SIG-M5 treated with dmso at 0.1 percent for 504 hours (cell line): Measurements from ENCODE around the gene FAM53A.

Experiments used
- DNase-seq: peaks from one replicate; lab custom pipeline; 2025; ENCODE audit not compliant: unreplicated experiment; lab: John Stamatoyannopoulos, UW

Gene FAM53A

DNA sequence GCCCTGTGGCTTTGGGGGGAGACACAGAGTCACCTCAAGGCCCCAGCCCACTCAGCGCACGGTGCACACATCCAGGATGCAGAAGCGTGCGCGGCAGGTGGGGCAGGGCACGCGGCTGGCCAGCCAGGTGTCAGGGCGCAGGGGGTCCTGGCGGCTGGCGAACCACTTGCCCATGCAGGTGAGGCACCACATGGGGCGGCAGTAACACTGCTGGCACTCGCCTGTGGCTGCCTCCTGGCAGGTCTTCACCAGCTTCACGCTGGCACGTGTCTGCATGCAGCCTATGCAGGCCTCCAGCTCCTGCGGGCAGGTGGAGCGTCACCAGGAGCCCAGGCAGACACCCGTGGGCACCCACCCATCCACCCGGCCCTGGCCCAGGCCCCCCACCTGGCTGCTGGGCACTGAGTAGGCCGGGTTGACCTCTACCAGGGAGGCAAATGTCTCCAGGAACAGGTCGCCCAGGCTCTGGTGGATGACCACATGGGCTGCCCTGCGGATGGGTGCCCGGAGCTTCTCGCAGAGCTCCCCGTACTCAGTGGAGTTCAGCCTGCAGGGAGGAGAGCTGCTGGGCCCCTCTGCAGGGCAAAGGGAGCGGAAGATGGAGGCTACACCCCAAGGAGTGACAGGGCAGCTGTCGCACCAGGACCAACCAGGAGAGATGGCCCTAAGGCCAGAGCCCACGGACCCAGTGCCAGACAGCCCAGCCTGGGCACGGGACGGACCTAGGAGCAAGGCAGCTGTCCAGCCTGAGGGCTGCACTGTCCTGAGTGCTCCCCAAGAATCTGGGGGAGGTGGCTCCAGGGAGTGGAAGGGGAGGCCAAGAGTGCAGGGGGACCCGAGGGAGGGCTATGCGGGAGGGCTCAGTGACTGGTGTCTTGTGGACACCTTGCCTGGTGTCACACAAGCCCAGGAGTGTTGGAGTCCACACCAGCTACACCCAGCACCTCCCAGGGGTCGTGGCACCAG is 33.3 kb upstream of the FAM53A start:
- DNase-seq: no peak

DNA sequence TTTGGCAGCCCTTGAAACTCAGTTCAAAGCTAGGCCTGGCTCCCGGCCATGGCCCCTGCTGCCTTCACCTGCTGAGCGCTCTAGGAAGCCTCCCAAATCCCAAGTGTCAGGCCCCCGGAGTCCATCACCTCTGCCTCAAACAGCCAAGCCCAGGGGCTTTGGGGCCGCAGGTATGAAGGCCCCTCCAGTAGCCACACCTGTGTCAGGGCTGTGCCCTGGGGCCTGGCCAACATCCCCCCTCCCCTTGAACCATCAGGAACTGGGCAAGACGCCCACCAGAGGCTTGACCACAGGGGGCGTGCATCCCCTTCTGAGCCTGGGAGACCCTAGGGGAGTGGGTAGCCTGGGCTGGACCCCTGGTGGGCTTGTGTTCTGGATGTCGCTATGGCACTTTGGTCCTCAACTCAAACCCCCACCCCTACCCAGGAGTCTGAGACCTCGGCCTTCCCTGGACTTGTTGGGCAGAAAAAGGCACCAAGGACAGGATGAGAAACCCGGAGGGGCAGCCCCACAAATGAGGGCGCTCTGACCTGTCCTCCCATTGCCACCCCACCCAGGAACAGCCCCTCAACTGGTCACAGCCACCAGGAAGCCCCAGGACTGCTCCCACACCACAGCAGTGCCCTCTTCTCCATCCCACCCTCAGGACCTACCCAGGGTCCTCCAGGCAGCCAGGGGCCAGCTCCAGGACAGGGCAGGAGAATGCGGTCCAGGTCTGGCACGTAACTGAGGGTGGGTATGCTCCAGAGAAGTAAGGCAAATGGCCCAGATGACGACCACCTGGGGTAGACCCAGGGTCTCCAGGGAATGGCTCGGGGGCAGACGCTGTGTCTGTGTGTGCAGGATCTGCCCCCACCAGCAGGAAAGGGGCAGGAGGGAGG is 32.2 kb upstream of the FAM53A start:
- DNase-seq: no peak

DNA sequence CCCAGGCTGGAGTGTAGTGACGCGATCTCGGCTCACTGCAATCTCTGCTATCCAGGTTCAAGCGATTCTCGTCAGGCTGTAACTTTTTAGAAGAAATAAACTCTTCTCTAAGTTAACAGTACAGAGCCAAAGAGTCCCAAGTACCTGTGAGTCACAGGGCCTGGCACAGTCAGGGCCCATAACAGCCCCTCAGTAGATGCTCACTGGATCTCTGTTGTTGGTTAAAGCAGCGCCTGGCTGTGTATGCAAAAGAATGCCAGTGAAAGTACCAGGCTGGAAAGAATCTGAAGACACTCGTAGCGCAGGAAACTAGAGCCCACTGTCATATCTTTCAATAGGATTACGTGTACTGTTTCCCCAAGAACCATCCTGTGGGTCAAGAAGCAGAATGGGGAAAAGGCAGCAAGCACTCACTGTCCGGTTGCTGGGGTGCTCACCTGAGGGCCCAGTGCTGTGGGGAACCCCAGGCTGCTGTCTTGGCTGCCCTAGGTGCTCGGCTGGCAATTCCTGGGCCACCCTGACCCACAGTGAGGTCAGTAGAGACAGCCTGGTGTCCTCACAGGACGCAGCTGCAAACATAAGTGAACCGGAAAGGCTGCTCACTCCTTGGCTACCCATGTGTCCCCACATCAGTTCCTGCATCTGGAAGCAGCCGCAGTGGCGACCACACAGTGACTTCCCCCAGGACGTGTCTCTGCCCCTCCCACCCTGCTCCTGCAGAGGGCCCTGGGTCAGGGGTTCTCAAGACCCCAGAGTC is 31.1 kb upstream of the FAM53A start:
- peak; percentile 19 for DNase-seq

DNA sequence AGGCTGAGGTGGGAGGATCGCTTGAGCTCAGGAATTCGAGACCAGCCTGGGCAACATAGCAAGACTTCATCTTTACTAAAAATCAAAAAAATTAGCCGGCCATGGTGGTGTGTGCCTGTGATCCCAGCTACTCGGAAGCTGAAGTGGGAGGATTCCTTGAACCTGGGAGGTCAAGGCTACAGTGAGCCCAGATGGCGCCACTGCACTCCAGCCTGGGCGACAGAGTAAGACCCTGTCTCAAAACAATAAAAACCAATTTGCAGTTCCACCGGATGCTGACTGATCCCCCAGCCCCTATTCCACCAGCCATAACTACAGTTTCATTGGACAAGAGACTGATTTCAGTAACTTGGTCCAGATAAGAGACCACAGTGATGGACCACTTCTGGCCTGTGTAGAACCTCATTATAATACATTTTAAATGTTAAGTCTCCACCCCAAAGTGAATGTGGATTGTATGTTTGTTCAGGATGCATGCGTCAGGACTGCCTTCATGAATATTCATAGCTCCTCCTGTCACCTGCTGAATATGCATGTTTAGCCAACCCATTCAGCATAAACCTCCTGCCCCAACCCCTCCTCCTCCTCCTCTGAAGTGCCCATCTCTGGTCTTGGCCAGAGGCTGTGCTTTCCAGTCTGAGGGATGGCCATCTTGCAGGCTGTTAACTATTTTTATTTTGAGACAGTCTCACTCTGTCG is 30.3 kb upstream of the FAM53A start:
- no peak for DNase-seq

DNA sequence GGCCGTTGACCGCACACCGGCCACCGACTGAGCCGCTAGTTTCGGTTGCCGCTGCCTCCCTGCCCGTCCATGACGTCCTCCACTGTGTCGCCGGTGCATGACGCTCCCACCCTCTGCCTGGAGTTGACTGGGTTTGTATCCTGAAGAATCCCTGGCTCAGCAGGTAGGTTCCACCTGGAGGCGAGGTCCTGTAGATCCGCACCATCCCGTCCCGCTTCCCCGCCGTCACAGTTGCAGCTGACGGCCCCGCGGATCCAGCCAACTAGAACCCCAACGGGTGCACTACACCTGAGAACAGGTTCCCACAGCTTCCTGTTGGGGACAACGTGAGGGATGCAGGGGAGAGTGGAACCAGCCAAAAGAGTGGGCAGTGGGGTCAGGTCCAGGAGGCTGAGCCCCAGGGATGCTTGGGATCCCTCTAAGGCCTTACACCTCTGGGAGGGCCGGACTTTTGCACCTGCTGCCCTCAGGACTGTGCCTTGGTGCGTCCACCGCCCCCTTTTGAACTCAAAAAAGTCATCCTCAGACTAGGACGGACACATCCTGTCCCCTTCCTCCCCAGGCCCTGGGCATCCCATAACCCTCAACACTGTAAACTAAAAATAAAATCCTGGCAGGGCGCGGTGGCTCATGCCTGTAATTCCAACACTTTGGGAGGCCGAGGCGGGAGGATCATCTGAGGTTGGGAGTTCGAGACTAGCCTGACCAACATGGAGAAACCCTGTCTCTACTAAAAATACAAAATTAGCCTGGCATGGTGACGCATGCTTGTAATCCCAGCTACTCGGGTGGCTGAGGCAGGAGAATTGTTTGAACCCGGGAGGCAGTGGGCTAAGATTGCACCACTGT is 29.1 kb upstream of the FAM53A start:
- DNase-seq: peak; percentile 40

DNA sequence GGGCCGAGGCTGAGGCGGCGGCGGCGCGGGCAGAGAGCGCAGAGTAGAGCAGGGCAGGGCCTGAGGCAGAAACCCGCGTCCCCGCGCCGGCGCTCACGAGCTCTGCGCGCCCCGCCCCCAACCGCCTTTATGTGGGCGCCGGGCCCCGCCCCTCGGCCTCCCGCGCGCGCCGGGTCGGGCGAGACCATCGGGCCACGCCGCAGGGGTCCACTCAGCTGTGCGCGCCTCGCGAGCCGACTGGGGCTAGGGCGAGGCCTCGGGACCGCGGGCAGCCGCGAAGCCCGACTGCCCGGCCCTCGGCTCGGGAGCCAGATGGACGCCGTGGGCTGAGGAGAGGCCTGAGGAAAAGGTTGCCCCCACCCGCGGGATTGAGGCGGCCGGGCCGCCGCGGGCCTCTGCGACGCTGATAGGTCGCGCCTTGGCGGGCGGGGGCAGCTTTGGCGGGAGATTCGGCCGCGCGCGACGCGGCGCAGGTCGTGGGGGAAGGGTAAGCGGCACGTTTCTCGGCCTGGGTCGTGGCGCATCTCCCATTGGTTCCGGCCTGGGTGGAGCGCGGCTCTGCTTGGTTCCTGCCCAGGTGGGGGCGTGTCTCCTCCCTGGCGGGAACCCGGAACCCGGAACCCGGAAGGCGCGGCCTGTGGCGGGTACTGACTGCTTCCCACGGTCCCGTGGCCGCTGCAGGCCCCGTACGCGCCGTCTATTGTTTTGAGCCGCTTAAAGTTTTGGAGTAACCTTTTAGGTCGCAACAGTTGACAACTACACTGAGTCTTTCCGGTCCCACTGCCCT is 28.3 kb upstream of the FAM53A start, which contains the start of gene SLBP:
Gene SLBP (minus strand): TSS at position 104 of the 787 bp plus-strand sequence. CDS start 131 bp downstream, outside the sequence.
- DNase-seq: peak; percentile 95

DNA sequence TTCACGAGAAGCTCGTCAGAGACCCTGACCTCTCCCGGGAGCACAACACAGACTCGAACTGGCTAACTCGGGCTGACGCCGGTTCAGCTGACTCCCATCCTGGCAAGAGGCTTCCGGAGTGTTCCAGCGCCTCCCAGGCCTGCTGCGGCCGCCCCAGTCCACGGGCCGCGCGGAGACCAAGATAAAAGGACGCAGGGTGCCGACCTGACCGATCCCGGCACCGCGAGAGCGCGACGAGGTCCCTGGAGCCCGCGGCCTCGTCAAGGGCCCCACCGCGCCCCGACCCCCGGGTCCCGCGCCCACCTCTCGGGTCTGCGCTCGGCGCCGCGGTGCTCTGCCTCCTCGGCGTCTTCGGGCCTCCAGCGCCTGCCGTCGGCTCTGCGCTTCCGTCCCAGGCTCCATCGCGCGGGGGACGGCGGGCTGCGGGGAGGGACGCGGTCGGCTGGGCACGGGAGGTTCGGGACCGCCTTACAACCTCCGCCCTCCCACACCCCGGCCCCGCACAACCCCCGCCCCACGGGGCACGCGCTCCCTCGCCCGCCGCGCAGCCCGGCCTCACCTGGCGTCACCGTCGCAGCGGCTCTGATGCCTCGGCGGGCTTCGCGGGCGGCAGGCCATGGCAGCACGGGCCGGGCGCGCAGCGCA is 27.6 kb upstream of the FAM53A start:
- DNase-seq: peak; percentile 44

DNA sequence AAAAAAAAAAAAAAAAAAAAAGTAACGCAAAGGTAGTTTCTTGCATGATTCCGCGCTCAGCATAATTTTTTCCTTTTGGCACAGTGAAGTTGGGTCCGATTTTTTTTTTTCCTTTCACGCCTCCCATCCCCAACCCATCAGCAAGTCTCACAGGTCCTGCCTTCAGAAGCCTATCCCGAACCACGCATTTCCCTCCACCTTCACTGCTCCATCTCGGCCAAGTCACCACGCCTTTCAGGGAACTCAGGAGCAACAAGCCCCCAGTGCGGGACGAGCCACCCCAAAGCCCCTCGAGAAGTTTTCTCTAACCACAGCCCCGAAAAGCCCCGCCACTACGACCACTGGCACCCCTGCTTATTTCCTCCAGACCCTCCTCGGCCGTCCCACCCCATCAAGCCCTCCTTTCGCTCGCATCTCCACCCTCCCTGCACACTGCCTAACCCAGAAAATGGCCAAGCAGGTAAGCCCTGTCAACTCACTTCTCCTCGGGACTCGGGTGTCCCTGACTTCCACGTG is 27.0 kb upstream of the FAM53A start:
- no peak for DNase-seq

DNA sequence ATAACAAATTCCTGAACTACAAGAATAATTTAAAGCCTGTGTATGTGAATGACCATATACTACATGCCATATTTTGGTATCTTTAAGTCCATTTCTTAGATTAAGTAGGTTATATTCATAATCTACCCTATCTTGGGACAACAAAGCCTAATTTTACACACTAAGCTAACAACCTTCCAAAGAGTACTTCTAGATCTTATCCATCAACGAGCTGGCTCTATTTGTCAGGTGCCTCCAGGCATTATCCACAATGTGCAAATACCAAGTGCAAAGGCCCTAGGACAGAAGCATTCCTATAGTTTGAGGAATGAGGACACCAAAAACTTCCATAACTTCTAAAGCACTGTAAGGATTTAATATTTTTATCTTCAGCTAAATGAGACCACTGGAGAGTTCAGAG is 24.5 kb upstream of the FAM53A start:
- no peak for DNase-seq

DNA sequence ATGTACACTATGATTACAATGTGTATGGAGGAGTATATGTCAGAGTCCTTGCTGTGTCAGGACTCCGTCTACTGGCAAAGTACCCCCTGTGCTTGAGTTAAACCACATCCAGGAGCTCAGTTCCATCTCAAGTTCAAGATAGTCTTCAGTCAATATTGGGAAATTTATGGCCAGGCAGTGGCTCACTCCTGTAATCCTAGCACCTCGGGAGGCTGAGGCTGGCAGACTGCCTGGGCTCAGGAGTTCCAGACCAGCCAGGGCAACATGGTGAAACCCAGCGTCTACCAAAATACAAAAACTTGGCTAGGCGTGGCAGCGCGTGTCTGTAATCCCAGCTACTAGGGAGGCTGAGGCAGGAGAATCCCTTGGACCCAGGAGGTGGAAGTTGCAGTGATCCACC is 22.2 kb upstream of the FAM53A start:
- DNase-seq: no peak

DNA sequence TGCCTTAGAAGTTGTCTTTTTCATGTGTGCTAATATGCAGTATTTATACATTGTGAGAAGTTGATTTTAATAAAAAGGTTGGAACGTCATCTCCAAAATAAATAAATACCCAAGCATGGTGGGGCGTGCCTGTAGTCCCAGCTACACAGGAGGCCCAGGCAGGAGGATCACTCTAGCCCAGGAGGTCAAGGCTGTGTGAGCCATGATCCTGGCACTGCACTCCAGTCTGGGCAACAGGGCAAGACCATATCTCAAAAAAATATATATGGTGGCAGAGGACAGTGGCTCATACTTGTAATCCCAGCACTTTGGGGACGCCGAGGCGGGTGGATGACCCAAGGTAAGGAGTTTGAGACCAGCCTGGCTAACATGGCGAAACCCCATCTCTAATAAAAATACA is 21.6 kb upstream of the FAM53A start:
- no peak for DNase-seq

DNA sequence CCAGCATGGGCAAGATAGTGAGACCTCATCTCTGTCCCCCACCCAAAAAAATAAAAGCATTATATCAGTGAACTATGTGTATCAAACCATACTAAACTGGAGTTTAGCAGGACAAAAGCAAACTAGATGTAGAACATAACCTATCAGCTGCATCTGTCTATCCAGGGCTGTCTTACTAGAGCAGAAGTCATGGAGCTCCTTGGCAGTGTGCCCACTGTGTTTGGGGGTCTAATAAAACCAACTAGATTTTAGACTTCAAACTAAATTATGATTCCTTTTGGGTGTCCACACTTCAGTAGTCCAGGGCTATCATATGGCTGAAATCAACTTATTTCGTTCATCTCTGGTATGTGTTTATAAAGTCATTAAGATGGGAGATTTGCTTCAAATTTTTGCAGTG is 19.8 kb upstream of the FAM53A start:
- DNase-seq: no peak

DNA sequence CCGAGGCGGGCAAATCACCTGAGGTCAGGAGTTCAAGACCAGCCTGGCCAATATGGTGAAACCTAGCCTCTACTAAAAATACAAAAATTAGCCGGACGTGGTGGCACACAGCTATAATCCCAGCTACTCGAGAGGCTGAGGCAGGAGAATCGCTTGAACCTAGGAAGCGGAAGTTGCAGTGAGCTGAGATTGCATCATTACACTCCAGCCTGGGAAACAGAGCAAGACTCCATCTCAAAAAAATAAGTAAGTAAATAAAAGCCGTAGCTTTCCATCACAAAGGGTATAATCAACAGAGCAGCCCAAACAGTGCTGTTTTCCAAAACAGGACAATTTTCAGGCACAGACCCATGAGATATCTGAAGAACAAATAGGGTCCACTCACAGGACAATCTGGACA is 17.6 kb upstream of the FAM53A start:
- DNase-seq: peak; percentile 49

DNA sequence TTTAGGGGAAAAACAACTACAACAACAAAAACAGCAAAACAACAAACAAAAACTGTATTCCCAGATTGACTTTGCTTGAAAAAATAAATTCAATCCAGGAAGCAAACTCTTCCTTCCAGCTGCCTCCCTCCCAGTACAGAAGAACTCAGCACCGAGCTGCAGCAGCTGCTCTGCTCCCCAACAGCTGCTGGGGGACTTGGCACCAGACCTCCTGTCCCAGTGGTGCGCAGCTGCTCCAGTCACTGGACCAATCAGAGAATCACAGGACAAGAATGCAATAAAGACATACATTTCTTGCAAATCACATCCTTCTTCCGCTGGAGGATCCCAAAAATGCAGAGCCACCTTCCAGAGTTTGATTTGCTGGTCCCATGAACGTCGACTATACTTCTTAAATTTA is 11.8 kb upstream of the FAM53A start:
- DNase-seq: no peak

DNA sequence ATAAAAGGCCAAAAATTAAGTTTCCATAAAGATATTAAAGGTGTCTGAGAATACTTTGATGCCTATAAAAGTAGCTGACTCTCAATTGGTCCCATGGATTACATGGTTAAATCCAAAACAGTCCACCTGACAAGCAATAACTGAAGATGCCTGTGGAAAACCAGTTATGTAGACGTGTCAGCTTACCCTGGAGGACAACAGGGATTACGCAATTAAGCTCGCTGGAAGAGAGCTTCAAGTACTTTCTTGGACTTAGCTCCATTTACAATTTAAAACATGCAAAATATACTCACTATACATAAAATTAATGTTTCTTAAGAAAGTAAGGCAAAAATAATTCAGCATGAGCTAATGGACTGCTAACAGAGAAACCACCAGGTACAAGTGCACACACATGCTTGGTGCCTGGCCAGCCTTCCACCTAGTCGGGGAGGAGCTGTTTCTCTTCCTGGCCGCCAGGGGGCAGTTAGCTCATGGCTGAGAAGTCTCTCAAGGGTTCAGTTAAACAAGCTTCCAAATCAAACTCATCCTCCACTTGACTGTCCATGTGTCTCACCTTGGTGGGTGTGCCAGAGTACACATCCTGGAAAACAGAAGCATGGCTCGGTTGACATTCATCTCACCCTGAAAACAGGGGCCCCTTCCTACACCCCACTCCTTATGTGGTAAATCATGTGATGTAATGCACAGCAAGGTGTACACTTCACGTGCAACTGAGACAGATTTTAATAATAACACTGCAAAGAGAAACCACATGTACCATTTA is 9.2 kb upstream of the FAM53A start:
- peak; percentile 63 for DNase-seq

DNA sequence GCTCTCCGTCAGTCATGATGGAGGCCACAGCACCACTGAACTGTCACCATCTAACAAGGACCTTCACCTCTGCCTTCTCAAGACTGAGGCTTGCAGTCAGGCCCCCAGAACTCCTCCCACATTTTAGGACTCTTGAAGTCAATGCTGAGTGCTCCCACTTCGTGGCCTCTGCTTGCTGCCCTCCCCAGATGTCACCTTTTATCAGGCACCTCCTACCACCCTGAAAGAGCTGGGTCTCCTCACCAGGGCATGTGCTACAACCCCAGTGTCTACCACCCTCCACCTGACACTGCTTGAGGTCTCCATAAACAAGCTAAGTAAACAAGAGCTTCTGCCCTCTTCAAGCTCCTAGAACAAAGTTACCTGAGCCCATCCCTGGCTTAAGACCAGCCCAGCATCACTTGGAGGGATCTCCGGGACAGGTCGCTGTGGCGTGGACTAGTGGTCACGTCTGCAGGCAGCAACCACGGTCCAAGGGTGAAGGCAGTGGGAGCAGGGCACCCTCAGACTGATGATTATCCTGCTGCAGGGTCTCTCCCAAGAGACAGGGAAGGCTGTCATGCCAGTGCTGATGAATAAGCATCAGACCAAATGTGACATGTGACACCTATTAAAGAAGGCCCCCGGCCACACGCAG is 7.7 kb upstream of the FAM53A start:
- DNase-seq: no peak

DNA sequence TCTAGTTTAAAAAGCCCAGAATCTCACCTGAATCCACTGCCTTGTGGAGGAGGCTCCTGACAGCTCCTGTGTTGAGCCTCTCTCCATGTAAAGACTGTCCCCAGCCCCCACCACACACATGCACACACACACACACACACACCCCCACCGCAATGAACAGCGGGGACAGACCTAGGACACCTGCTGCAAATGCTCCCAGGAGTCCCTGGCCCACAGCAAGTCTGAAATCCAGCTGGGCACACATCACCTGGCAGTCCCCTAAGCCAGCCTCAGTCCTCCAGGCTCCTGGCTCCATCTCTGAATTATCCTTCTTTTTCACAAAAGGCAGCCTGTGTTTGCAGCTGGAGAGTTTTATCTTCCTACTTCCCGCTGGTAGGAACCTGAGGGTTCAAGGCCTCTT is 6.6 kb upstream of the FAM53A start:
- DNase-seq: no peak
